Gastroesophageal sphincter (tissue), 3 donors: ENCODE data around the gene PNMA8B.

Source experiments
- CTCF ChIP-seq, 4 experiments: fragments of 200-600 bp in 2 of 4; fragments of 450-650 bp in 2 of 4; sonication (generic) in 1 of 4; IDR thresholded peaks; one replicate each; pipeline ENCODE4 v1.5.1; 2017 to 2019; ENCODE audit warnings: antibody characterized with exemption in 4 of 4, mild to moderate bottlenecking in 2 of 4, moderate library complexity in 2 of 4
- POLR2AphosphoS5 ChIP-seq: sonication (generic); formaldehyde crosslinking; IDR thresholded peaks from one replicate; pipeline ENCODE4 v1.6.1; 2017; ENCODE audit warnings: antibody characterized with exemption

- TF ChIP-seq CTCF (IDR thresholded peaks at IDR 0.05): no peak
- no peak for TF ChIP-seq POLR2AphosphoS5
Observed at GRCh38 chr19:46494941-46495785, 504 bp downstream of the PNMA8B start.
